Measurements from ENCODE around the gene LAMC3.

GRCh38 chr9:131084661-131085369 is 75.8 kb downstream of the LAMC3 start:
- no peak for TF ChIP-seq CTCF (IDR thresholded peaks at IDR 0.05)
- no peak for TF ChIP-seq RFX5 (IDR thresholded peaks at IDR 0.05; ENCODE audit: low read length)
- no peak for TF ChIP-seq EP300 (IDR thresholded peaks at IDR 0.05; ENCODE audit: borderline replicate concordance in 1 of 2, low read depth in 1 of 2, low read length in 1 of 2)
- no peak for TF ChIP-seq JUND (IDR thresholded peaks at IDR 0.05)
- no peak for TF ChIP-seq GABPA (IDR thresholded peaks at IDR 0.05; ENCODE audit: low read depth)
- no peak for TF ChIP-seq FOXM1 (IDR thresholded peaks at IDR 0.05; ENCODE audit: low read depth)
- TF ChIP-seq TEAD4 (IDR thresholded peaks at IDR 0.05; ENCODE audit: borderline replicate concordance, insufficient read depth): no peak
- no peak for TF ChIP-seq RCOR1 (IDR thresholded peaks at IDR 0.05; ENCODE audit: low read length)
- TF ChIP-seq EZH2phosphoT487 (IDR thresholded peaks at IDR 0.05; ENCODE audit: borderline replicate concordance, low read depth): no peak
- TF ChIP-seq POLR2AphosphoS5 (IDR thresholded peaks at IDR 0.05; ENCODE audit: low read depth, low read length): no peak
- no peak for TF ChIP-seq MAX (IDR thresholded peaks at IDR 0.05; ENCODE audit: low read depth)
- no peak for TF ChIP-seq NFIC (IDR thresholded peaks at IDR 0.05; ENCODE audit: borderline replicate concordance)
- TF ChIP-seq MXI1 (IDR thresholded peaks at IDR 0.05; ENCODE audit: low read depth, low read length): no peak

Data from SK-N-SH (cell line).